ENCODE data around the gene ELAVL2.

Gene ELAVL2

DNA sequence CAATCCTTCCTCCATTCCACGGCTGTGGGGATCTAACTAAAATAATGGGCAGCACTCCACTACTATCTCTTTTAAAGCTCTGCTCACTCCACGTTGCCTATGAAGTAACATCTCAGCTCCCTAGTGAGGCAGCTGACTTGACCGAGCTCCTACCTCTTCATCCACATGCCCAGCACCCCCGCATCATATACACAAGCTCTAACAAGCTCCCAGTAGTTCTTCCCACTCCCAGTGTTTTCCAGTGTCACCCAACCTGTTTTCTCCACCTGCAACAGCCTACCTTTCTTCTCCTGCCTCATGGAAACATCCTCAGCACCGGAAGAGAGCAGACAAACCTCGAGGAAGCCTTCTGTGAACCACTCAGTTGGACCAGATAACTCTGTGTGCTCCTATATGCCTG lies 50.5 kb downstream of the ELAVL2 start:
- no peak for ATAC-seq
- TF ChIP-seq TCF4 (CRISPR knock-in tag; IDR thresholded peaks at IDR 0.05; ENCODE audit: borderline replicate concordance), result no peak
- no peak for TF ChIP-seq RARB (CRISPR knock-in tag; IDR thresholded peaks at IDR 0.05)
- TF ChIP-seq, protein P1, sequence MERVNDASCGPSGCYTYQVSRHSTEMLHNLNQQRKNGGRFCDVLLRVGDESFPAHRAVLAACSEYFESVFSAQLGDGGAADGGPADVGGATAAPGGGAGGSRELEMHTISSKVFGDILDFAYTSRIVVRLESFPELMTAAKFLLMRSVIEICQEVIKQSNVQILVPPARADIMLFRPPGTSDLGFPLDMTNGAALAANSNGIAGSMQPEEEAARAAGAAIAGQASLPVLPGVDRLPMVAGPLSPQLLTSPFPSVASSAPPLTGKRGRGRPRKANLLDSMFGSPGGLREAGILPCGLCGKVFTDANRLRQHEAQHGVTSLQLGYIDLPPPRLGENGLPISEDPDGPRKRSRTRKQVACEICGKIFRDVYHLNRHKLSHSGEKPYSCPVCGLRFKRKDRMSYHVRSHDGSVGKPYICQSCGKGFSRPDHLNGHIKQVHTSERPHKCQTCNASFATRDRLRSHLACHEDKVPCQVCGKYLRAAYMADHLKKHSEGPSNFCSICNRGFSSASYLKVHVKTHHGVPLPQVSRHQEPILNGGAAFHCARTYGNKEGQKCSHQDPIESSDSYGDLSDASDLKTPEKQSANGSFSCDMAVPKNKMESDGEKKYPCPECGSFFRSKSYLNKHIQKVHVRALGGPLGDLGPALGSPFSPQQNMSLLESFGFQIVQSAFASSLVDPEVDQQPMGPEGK (CRISPR knock-in tag; IDR thresholded peaks at IDR 0.05; ENCODE audit: borderline replicate concordance), result no peak
- TF ChIP-seq, protein P2, sequence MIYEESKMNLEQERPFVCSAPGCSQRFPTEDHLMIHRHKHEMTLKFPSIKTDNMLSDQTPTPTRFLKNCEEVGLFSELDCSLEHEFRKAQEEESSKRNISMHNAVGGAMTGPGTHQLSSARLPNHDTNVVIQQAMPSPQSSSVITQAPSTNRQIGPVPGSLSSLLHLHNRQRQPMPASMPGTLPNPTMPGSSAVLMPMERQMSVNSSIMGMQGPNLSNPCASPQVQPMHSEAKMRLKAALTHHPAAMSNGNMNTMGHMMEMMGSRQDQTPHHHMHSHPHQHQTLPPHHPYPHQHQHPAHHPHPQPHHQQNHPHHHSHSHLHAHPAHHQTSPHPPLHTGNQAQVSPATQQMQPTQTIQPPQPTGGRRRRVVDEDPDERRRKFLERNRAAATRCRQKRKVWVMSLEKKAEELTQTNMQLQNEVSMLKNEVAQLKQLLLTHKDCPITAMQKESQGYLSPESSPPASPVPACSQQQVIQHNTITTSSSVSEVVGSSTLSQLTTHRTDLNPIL (CRISPR knock-in tag; IDR thresholded peaks at IDR 0.05; ENCODE audit: low read depth), result no peak
- TF ChIP-seq PPARA (CRISPR knock-in tag; IDR thresholded peaks at IDR 0.05; ENCODE audit: borderline replicate concordance), result no peak
- TF ChIP-seq GLIS3 (CRISPR knock-in tag; IDR thresholded peaks at IDR 0.05), result no peak
- TF ChIP-seq ZNF565 (CRISPR knock-in tag; conservative IDR thresholded peaks at IDR 0.05; ENCODE audit: low read depth), result no peak
- TF ChIP-seq, protein P3, sequence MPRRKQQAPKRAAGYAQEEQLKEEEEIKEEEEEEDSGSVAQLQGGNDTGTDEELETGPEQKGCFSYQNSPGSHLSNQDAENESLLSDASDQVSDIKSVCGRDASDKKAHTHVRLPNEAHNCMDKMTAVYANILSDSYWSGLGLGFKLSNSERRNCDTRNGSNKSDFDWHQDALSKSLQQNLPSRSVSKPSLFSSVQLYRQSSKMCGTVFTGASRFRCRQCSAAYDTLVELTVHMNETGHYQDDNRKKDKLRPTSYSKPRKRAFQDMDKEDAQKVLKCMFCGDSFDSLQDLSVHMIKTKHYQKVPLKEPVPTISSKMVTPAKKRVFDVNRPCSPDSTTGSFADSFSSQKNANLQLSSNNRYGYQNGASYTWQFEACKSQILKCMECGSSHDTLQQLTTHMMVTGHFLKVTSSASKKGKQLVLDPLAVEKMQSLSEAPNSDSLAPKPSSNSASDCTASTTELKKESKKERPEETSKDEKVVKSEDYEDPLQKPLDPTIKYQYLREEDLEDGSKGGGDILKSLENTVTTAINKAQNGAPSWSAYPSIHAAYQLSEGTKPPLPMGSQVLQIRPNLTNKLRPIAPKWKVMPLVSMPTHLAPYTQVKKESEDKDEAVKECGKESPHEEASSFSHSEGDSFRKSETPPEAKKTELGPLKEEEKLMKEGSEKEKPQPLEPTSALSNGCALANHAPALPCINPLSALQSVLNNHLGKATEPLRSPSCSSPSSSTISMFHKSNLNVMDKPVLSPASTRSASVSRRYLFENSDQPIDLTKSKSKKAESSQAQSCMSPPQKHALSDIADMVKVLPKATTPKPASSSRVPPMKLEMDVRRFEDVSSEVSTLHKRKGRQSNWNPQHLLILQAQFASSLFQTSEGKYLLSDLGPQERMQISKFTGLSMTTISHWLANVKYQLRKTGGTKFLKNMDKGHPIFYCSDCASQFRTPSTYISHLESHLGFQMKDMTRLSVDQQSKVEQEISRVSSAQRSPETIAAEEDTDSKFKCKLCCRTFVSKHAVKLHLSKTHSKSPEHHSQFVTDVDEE (CRISPR knock-in tag; IDR thresholded peaks at IDR 0.05), result no peak
- no peak for TF ChIP-seq ESRRG (CRISPR knock-in tag; IDR thresholded peaks at IDR 0.05)
- TF ChIP-seq CSDC2 (CRISPR knock-in tag; IDR thresholded peaks at IDR 0.05), result no peak
- no peak for TF ChIP-seq ZNF8 (CRISPR knock-in tag; IDR thresholded peaks at IDR 0.05)
- no peak for TF ChIP-seq ZFP30 (CRISPR knock-in tag; IDR thresholded peaks at IDR 0.05)
- no peak for TF ChIP-seq TOX (CRISPR knock-in tag; IDR thresholded peaks at IDR 0.05; ENCODE audit: borderline replicate concordance)
- TF ChIP-seq ISL1 (CRISPR knock-in tag; IDR thresholded peaks at IDR 0.05), result no peak
- no peak for TF ChIP-seq OSR1 (CRISPR knock-in tag; IDR thresholded peaks at IDR 0.05)
- TF ChIP-seq BACH2 (CRISPR knock-in tag; IDR thresholded peaks at IDR 0.05; ENCODE audit: borderline replicate concordance), result no peak
- TF ChIP-seq ARNTL (CRISPR knock-in tag; IDR thresholded peaks at IDR 0.05; ENCODE audit: borderline replicate concordance, low read depth), result no peak
- TF ChIP-seq, protein P4, sequence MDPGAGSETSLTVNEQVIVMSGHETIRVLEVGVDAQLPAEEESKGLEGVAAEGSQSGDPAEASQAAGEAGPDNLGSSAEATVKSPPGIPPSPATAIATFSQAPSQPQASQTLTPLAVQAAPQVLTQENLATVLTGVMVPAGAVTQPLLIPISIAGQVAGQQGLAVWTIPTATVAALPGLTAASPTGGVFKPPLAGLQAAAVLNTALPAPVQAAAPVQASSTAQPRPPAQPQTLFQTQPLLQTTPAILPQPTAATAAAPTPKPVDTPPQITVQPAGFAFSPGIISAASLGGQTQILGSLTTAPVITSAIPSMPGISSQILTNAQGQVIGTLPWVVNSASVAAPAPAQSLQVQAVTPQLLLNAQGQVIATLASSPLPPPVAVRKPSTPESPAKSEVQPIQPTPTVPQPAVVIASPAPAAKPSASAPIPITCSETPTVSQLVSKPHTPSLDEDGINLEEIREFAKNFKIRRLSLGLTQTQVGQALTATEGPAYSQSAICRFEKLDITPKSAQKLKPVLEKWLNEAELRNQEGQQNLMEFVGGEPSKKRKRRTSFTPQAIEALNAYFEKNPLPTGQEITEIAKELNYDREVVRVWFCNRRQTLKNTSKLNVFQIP (CRISPR knock-in tag; IDR thresholded peaks at IDR 0.05; ENCODE audit: borderline replicate concordance, low read depth), result no peak

DNA sequence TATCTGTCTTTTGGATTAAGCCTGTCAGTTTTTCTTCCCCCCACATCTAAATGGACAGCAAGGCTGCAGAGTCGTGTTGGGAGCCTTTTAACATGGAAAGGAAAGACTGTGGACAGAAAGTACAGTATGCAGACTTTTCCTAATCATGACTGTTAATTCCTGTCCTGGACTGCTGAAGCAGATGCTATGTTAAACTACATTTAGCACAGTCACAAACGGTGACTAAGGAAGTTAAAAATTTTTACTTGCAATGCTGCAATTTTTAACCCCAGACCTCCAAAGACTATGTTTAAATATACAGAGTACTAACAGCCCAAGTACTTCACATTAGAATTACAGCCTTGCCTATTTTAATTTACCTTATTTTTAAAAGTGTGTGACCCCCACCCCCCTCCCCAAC lies 51.8 kb downstream of the ELAVL2 start:
- TF ChIP-seq RARB (CRISPR knock-in tag; IDR thresholded peaks at IDR 0.05), result no peak
- no peak for TF ChIP-seq ZNF565 (CRISPR knock-in tag; conservative IDR thresholded peaks at IDR 0.05; ENCODE audit: low read depth)
- TF ChIP-seq BACH2 (CRISPR knock-in tag; IDR thresholded peaks at IDR 0.05; ENCODE audit: borderline replicate concordance), result no peak
- TF ChIP-seq ESRRG (CRISPR knock-in tag; IDR thresholded peaks at IDR 0.05), result no peak
- no peak for TF ChIP-seq ZNF70 (CRISPR knock-in tag; IDR thresholded peaks at IDR 0.05)
- TF ChIP-seq, protein P2 (CRISPR knock-in tag; IDR thresholded peaks at IDR 0.05; ENCODE audit: low read depth), result no peak
- TF ChIP-seq ZNF8 (CRISPR knock-in tag; IDR thresholded peaks at IDR 0.05), result no peak
- TF ChIP-seq, protein P1 (CRISPR knock-in tag; IDR thresholded peaks at IDR 0.05; ENCODE audit: borderline replicate concordance), result no peak
- ATAC-seq, result no peak
